ENCODE results near the gene PRDM4.

DNA sequence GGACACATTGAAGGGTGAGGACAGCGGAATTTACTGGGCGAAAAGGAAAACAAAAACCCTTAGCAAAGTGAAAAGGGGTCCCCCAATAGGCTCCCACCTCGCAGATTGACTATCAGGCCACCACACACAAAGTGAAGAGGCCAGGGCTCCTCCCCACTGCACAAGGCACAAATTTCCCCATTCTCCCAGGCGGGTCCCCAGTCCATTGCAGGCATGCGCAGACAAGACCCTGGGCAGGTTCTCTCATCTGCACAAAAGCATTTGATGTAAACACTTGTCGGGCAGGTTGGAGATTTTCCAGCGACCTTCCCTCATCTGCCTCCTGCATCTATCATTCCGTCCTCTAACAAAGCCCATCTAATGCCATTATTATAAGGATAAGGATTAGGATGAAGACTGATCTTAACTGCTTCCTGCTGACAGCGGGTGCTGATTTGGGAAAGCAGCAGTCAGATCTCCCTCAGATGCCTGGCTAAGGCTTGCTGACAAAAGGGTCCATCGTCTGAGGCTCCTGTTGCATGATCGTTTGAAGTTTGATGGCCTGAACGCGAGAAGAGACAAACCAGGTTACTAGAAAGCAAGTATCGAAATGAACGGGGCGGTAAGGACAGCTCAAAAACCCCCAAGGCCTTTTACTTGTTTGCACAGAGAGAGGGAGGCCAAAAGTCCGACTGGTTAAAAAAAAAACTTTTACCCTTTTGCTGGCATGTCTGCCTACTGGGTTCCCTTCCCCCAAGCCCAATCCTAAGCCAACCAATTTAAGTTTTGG is 27.9 kb upstream of the PRDM4 start:
- TF ChIP-seq CTCF (IDR thresholded peaks at IDR 0.05) (no peak), REST (IDR thresholded peaks at IDR 0.05; ENCODE audit: insufficient read depth in 1 of 2, low read depth in 2 of 2, low read length in 1 of 2) (no peak), POLR2AphosphoS5 (IDR thresholded peaks at IDR 0.05; ENCODE audit: low read depth, low read length) (no peak)
